BLaER1 treated with 17β-estradiol and CSF1 and Interleukin-3, amounts not matched to agents 10 nM and 100 nM (cell line): ENCODE measurements around the gene NPW.

ENCODE experiments used
- H3K27ac ChIP-seq, 11 experiments: shearing (Covaris generic); formaldehyde crosslinking; 2 replicates each; pipeline ENCODE4 v1.8.1; 2022
- H3K27me3 ChIP-seq, 11 experiments: shearing (Covaris generic); formaldehyde crosslinking; 2 replicates each; pipeline ENCODE4 v1.8.1; 2022
- H3K36me3 ChIP-seq, 11 experiments: shearing (Covaris generic); formaldehyde crosslinking; 2 replicates each; pipeline ENCODE4 v1.8.1; 2022
- H3K4me1 ChIP-seq, 10 experiments: shearing (Covaris generic); formaldehyde crosslinking; 2 replicates each; pipeline ENCODE4 v1.8.1; 2022
- H3K4me2 ChIP-seq, 11 experiments: shearing (Covaris generic); formaldehyde crosslinking; 2 replicates each; pipeline ENCODE4 v1.8.1; 2022
- H3K4me3 ChIP-seq, 10 experiments: shearing (Covaris generic); formaldehyde crosslinking; 2 replicates each; pipeline ENCODE4 v1.8.1; 2022
- H3K9ac ChIP-seq, 11 experiments: shearing (Covaris generic); formaldehyde crosslinking; 2 replicates each; pipeline ENCODE4 v1.8.1; 2022
- H3K9me3 ChIP-seq, 11 experiments: shearing (Covaris generic); formaldehyde crosslinking; replicated peaks in 1 of 11; 2 replicates each; pipeline ENCODE4 v1.8.1; 2022
- H4K20me1 ChIP-seq, 11 experiments: shearing (Covaris generic); formaldehyde crosslinking; 2 replicates each; pipeline ENCODE4 v1.8.1; 2022
- Cebpa-rat ChIP-seq, 11 experiments: shearing (Covaris generic); IDR thresholded peaks; 2 replicates each; pipeline ENCODE4 v1.8.1; 2022

The NPW gene

GRCh38 chr16:2042986-2043666, 23.5 kb downstream of the NPW start:
- H4K20me1 ChIP-seq = peaks cover 0 to 33% (median 8%) of the 10 kb centered on the region in 11 experiments; a peak in 9 of 22 replicates
- peaks cover 79 to 90% (median 89%) of the 10 kb centered on the region in 10 experiments for H3K4me1 ChIP-seq
- peak overlapping the region in 5 of 10 experiments; percentile 33 to 53 (median 47); a peak in 4 of 20 replicates for H3K4me3 ChIP-seq
- no peak for TF ChIP-seq Cebpa-rat (IDR thresholded peaks at IDR 0.05)
- H3K9ac ChIP-seq = peak overlapping the region in 9 of 11 experiments; percentile 38 to 73 (median 67); a peak in 14 of 22 replicates
- H3K9me3 ChIP-seq = no peaks in the 10 kb centered on the region
- 0 out of 22 replicates have a peak, but pooled peaks cover 0 to 5% (median 0%) of the 10 kb centered on the region in 11 experiments for H3K36me3 ChIP-seq
- peak overlapping the region; percentile 85 to 99 (median 95) for H3K4me2 ChIP-seq
- H3K27me3 ChIP-seq = no peaks in the 10 kb centered on the region
- H3K27ac ChIP-seq = peak overlapping the region in 7 of 11 experiments; percentile 42 to 83 (median 75); a peak in 14 of 22 replicates

GRCh38 chr16:2043667-2044451, 24.3 kb downstream of the NPW start:
- no peak for TF ChIP-seq Cebpa-rat (IDR thresholded peaks at IDR 0.05)
- Histone ChIP-seq H3K36me3 (0 out of 22 replicates have a peak, but pooled peaks cover 0 to 4% (median 0%) of the 10 kb centered on the region in 11 experiments), H3K4me3 (peak overlapping the region in 9 of 10 experiments; percentile 14 to 53 (median 41); a peak in 14 of 20 replicates), H3K4me2 (peak overlapping the region; percentile 85 to 99 (median 95)), H4K20me1 (peaks cover 0 to 31% (median 6%) of the 10 kb centered on the region in 11 experiments; a peak in 9 of 22 replicates), H3K9me3 (no peaks in the 10 kb centered on the region), H3K9ac (peak overlapping the region; percentile 13 to 73 (median 63); a peak in 19 of 22 replicates), H3K4me1 (peaks cover 78 to 89% (median 87%) of the 10 kb centered on the region in 10 experiments), H3K27ac (peak overlapping the region in 10 of 11 experiments; percentile 26 to 83 (median 67); a peak in 19 of 22 replicates), H3K27me3 (no peaks in the 10 kb centered on the region)

- Histone ChIP-seq H3K9ac (peak overlapping the region; percentile 13 to 73 (median 63); a peak in 19 of 22 replicates), H3K27ac (peak overlapping the region in 10 of 11 experiments; percentile 26 to 83 (median 67); a peak in 19 of 22 replicates), H3K36me3 (peaks cover 0 to 6% (median 0%) of the 10 kb centered on the region in 11 experiments; a peak in 3 of 22 replicates), H3K4me3 (peak overlapping the region in 9 of 10 experiments; percentile 14 to 53 (median 41); a peak in 13 of 20 replicates), H3K4me2 (peak overlapping the region; percentile 85 to 99 (median 95)), H3K4me1 (peaks cover 76 to 89% (median 86%) of the 10 kb centered on the region in 10 experiments), H3K27me3 (no peaks in the 10 kb centered on the region), H4K20me1 (peaks cover 0 to 31% (median 6%) of the 10 kb centered on the region in 11 experiments; a peak in 8 of 22 replicates), H3K9me3 (no peaks in the 10 kb centered on the region)
- TF ChIP-seq Cebpa-rat (IDR thresholded peaks at IDR 0.05) = no peak
Observed at GRCh38 chr16:2044541-2044940, 25.0 kb downstream of the NPW start.

- H3K27me3 ChIP-seq = no peaks in the 10 kb centered on the region
- H3K36me3 ChIP-seq = peaks cover 11 to 23% (median 14%) of the 10 kb centered on the region in 11 experiments
- H3K27ac ChIP-seq = peak overlapping the region in 7 of 11 experiments; percentile 3 to 73 (median 65); a peak in 8 of 22 replicates
- peaks cover 59 to 72% (median 69%) of the 10 kb centered on the region in 10 experiments for H3K4me1 ChIP-seq
- peak overlapping the region; percentile 90 to 99 (median 98) for H3K4me2 ChIP-seq
- H4K20me1 ChIP-seq = peaks cover 0 to 25% (median 0%) of the 10 kb centered on the region in 11 experiments; a peak in 4 of 22 replicates
- H3K4me3 ChIP-seq = peak overlapping the region in 9 of 10 experiments; percentile 80 to 99 (median 95); a peak in 18 of 20 replicates
- H3K9me3 ChIP-seq = no peaks in the 10 kb centered on the region
- peak overlapping the region in 9 of 11 experiments; percentile 76 to 90 (median 84); a peak in 15 of 22 replicates for H3K9ac ChIP-seq
- no peak for TF ChIP-seq Cebpa-rat (IDR thresholded peaks at IDR 0.05)
Observed at GRCh38 chr16:2045965-2046892, 26.6 kb downstream of the NPW start.

GRCh38 chr16:2046893-2047329, 27.3 kb downstream of the NPW start:
- Histone ChIP-seq H3K4me1 (peaks cover 52 to 65% (median 62%) of the 10 kb centered on the region in 10 experiments), H4K20me1 (peaks cover 0 to 25% (median 0%) of the 10 kb centered on the region in 11 experiments; a peak in 4 of 22 replicates), H3K36me3 (peaks cover 18 to 30% (median 21%) of the 10 kb centered on the region in 11 experiments), H3K9ac (peak overlapping the region; percentile 76 to 90 (median 83); a peak in 20 of 22 replicates), H3K27ac (peak overlapping the region in 9 of 11 experiments; percentile 55 to 80 (median 66); a peak in 18 of 22 replicates), H3K4me2 (peak overlapping the region; percentile 90 to 99 (median 98)), H3K9me3 (no peaks in the 10 kb centered on the region), H3K27me3 (no peaks in the 10 kb centered on the region), H3K4me3 (peak overlapping the region; percentile 75 to 99 (median 93))
- TF ChIP-seq Cebpa-rat (IDR thresholded peaks at IDR 0.05) = no peak

GRCh38 chr16:2047330-2048115, 27.9 kb downstream of the NPW start, which contains the start of the genes NTHL1 and TSC2:
Gene NTHL1, minus strand, starts transcription at chr16:2047834. Its CDS starts 11 bp downstream, at chr16:2047823.
Gene TSC2, plus strand, starts transcription at chr16:2047985. Its CDS starts 631 bp downstream, at chr16:2048616.
- peak within 1 kb of the TSS; percentile 76 to 90 (median 83) for H3K9ac ChIP-seq
- TF ChIP-seq Cebpa-rat (IDR thresholded peaks at IDR 0.05) = no peak
- peaks cover 46 to 59% (median 56%) of the 10 kb centered on the region in 10 experiments for H3K4me1 ChIP-seq
- H3K27me3 ChIP-seq = no peaks in the 10 kb centered on the region
- H4K20me1 ChIP-seq = peaks cover 0 to 22% (median 0%) of the 10 kb centered on the region in 11 experiments; a peak in 4 of 22 replicates
- H3K27ac ChIP-seq = peak within 1 kb of the TSS; percentile 21 to 80 (median 66); a peak in 20 of 22 replicates
- H3K36me3 ChIP-seq = peaks cover 23 to 36% (median 27%) of the 10 kb centered on the region in 11 experiments
- H3K4me2 ChIP-seq = peak within 1 kb of the TSS; percentile 90 to 99 (median 98)
- no peaks in the 10 kb centered on the region for H3K9me3 ChIP-seq
- H3K4me3 ChIP-seq = peak within 1 kb of the TSS; percentile 75 to 99 (median 93)
